ENCODE measurements around the gene MMP8.

MMP8 gene

GRCh38 chr11:102703826-102704493, 20.8 kb downstream of the MMP8 start:
- H3K27me3 Mint-ChIP-seq (ENCODE audit: low read depth, poor library complexity) = no peaks in the 10 kb centered on the region
- H3K27ac Mint-ChIP-seq = no peak overlapping the region
- no peaks in the 10 kb centered on the region for H3K9me3 Mint-ChIP-seq
- H3K4me3 Mint-ChIP-seq = no peak overlapping the region
- no peaks in the 10 kb centered on the region for H3K36me3 Mint-ChIP-seq (ENCODE audit: low read depth)
- no peaks in the 10 kb centered on the region for H3K4me1 Mint-ChIP-seq
- no peak for DNase-seq
- no peak for TF ChIP-seq CTCF (IDR thresholded peaks at IDR 0.05)

GRCh38 chr11:102695201-102695600, 29.6 kb downstream of the MMP8 start:
- H3K9me3 Mint-ChIP-seq = no peaks in the 10 kb centered on the region
- no peak for TF ChIP-seq CTCF (IDR thresholded peaks at IDR 0.05)
- no peak for DNase-seq
- no peaks in the 10 kb centered on the region for H3K36me3 Mint-ChIP-seq (ENCODE audit: low read depth)
- H3K4me3 Mint-ChIP-seq = no peak overlapping the region
- H3K27me3 Mint-ChIP-seq (ENCODE audit: low read depth, poor library complexity) = no peaks in the 10 kb centered on the region
- H3K4me1 Mint-ChIP-seq = peaks cover 8% of the 10 kb centered on the region
- H3K27ac Mint-ChIP-seq = no peak overlapping the region

- no peak for DNase-seq
- peaks cover 1% of the 10 kb centered on the region for H3K4me1 Mint-ChIP-seq
- no peak overlapping the region for H3K27ac Mint-ChIP-seq
- no peak for TF ChIP-seq CTCF (IDR thresholded peaks at IDR 0.05)
- H3K36me3 Mint-ChIP-seq (ENCODE audit: low read depth) = no peaks in the 10 kb centered on the region
- no peak overlapping the region for H3K4me3 Mint-ChIP-seq
- peaks cover 4% of the 10 kb centered on the region for H3K9me3 Mint-ChIP-seq
- no peaks in the 10 kb centered on the region for H3K27me3 Mint-ChIP-seq (ENCODE audit: low read depth, poor library complexity)
Measured at GRCh38 chr11:102685754-102686153, 39.0 kb downstream of the MMP8 start.

GRCh38 chr11:102685338-102685737, 39.4 kb downstream of the MMP8 start:
- no peak overlapping the region for H3K27ac Mint-ChIP-seq
- no peaks in the 10 kb centered on the region for H3K4me1 Mint-ChIP-seq
- no peaks in the 10 kb centered on the region for H3K27me3 Mint-ChIP-seq (ENCODE audit: low read depth, poor library complexity)
- H3K4me3 Mint-ChIP-seq = no peak overlapping the region
- no peaks in the 10 kb centered on the region for H3K36me3 Mint-ChIP-seq (ENCODE audit: low read depth)
- H3K9me3 Mint-ChIP-seq = peaks cover 4% of the 10 kb centered on the region
- no peak for TF ChIP-seq CTCF (IDR thresholded peaks at IDR 0.05)
- no peak for DNase-seq

DNA sequence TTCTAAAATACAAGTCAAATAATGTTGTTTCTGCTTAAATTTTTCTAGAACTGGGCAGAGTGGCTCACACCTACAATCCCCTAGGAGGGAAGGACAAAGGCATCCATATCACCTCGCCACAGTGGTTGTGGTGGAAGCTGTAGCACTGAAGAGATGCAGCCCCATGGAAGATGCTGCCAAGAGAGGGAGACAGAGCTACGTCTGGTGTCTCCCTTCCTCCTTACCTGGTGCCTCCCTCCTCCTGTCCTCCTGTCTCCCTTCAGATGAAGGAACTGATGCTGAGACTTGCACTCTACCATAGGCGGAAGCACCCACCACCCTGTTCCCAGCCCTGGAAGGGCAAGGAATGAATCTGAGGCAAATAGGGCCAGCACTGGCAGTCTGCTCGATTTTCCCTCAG, 41.5 kb downstream of the MMP8 start:
- Mint-ChIP-seq H3K4me3 (no peak overlapping the region), H3K27me3 (ENCODE audit: low read depth, poor library complexity) (no peaks in the 10 kb centered on the region), H3K36me3 (ENCODE audit: low read depth) (no peaks in the 10 kb centered on the region), H3K9me3 (peaks cover 4% of the 10 kb centered on the region), H3K4me1 (no peaks in the 10 kb centered on the region), H3K27ac (no peak overlapping the region)
- no peak for TF ChIP-seq CTCF (IDR thresholded peaks at IDR 0.05)
- DNase-seq = no peak

- H3K9me3 Mint-ChIP-seq = peaks cover 4% of the 10 kb centered on the region
- no peak for TF ChIP-seq CTCF (IDR thresholded peaks at IDR 0.05)
- no peaks in the 10 kb centered on the region for H3K36me3 Mint-ChIP-seq (ENCODE audit: low read depth)
- no peak overlapping the region for H3K27ac Mint-ChIP-seq
- H3K4me3 Mint-ChIP-seq = no peak overlapping the region
- H3K27me3 Mint-ChIP-seq (ENCODE audit: low read depth, poor library complexity) = no peaks in the 10 kb centered on the region
- no peak for DNase-seq
- no peaks in the 10 kb centered on the region for H3K4me1 Mint-ChIP-seq
Measured at GRCh38 chr11:102680945-102681344, 43.8 kb downstream of the MMP8 start.

All from nephron progenitor cell (in vitro differentiated cells).